ENCODE data around the gene SNX27.
A peak's percentile ranks its signal among the peaks of the same experiment; 100 is the strongest.

SNX27 gene

GRCh38 chr1:151710187-151710840 lies 98.5 kb downstream of the SNX27 start:
- H3K27ac ChIP-seq = no peak overlapping the region
- TF ChIP-seq CTCF (IDR thresholded peaks at IDR 0.05) = no peak
- no peak for TF ChIP-seq ZFX (IDR thresholded peaks at IDR 0.05; ENCODE audit: borderline replicate concordance)

GRCh38 chr1:151711044-151711800 lies 99.4 kb downstream of the SNX27 start:
- TF ChIP-seq CTCF (IDR thresholded peaks at IDR 0.05) = no peak
- TF ChIP-seq ZFX (IDR thresholded peaks at IDR 0.05; ENCODE audit: borderline replicate concordance) = no peak
- no peak overlapping the region for H3K27ac ChIP-seq

GRCh38 chr1:151711951-151712350 lies 100.1 kb downstream of the SNX27 start:
- TF ChIP-seq ZFX (IDR thresholded peaks at IDR 0.05; ENCODE audit: borderline replicate concordance) (no peak), CTCF (IDR thresholded peaks at IDR 0.05) (no peak)

GRCh38 chr1:151713044-151713443 lies 101.2 kb downstream of the SNX27 start:
- peak overlapping the region; percentile 59 for H3K27ac ChIP-seq
- no peak for TF ChIP-seq CTCF (IDR thresholded peaks at IDR 0.05)
- no peak for TF ChIP-seq ZFX (IDR thresholded peaks at IDR 0.05; ENCODE audit: borderline replicate concordance)

More at GRCh38 chr1:151711951-151712350, 100.1 kb downstream of the SNX27 start:
- no peak overlapping the region; the same call in 1 of the 2 replicates for H3K27ac ChIP-seq

- peak overlapping the region; percentile 59 for H3K27ac ChIP-seq
These were observed 102.0 kb downstream of the SNX27 start for GRCh38 chr1:151713874-151714273.

GRCh38 chr1:151714820-151715725 lies 103.2 kb downstream of the SNX27 start:
- H3K27ac ChIP-seq = peak overlapping the region; percentile 59
- TF ChIP-seq ZFX (IDR thresholded peaks at IDR 0.05; ENCODE audit: borderline replicate concordance) = no peak
- TF ChIP-seq CTCF (IDR thresholded peaks at IDR 0.05) = no peak

More at GRCh38 chr1:151713874-151714273, 102.0 kb downstream of the SNX27 start:
- TF ChIP-seq ZFX (IDR thresholded peaks at IDR 0.05; ENCODE audit: borderline replicate concordance) (no peak), CTCF (IDR thresholded peaks at IDR 0.05) (no peak)

Measured in 22Rv1 (cell line).